Measurements from ENCODE around the gene PRPH. TPM values are rescaled to one million over a fixed set of nuclear protein-coding genes. Genes with fewer than 3 reads are reported as not detected.

The PRPH gene
- total RNA-seq, 1 donor from 2014 or later, result not detected

DNA sequence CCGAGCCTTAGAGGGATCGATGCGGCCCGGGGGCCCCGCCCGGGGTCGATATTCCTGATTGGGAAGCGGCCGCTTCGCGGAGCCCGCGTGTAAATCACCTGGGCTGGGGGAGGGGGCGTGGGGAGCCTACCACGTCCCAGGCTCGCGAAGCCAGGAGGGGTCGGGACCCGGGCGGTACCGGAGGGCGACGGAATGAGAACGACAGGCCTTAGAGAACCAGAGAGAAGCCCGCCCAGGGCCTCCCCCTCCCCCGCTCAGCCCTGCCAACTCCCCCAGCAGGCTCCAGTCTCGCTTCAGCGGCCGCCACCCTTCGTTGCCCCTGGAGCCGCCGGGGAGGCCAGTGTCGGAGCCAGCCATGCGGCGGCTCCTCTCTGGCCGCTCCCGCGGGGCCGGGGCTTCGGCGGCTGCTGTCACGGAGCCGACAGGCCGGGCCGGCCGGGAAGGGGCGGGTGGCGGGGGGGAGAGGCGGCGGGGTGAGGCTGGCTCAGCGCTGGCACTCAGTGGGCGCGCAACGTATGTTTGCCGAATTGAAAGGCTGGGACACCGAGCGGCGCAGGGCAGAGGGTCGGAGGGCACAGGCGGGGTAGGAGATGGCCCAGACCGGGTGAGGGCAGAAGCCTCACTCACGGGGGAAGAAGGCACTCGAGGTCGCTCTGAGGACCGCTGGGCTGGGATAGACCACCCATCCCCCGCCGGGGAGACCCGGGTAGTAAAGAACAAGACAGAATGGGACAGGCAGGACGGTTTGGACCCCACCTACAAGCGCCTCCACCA, 50.3 kb downstream of the PRPH start:
- H3K4me1 ChIP-seq, result peaks cover 61% of the 10 kb centered on the region
- no peak for DNase-seq

DNA sequence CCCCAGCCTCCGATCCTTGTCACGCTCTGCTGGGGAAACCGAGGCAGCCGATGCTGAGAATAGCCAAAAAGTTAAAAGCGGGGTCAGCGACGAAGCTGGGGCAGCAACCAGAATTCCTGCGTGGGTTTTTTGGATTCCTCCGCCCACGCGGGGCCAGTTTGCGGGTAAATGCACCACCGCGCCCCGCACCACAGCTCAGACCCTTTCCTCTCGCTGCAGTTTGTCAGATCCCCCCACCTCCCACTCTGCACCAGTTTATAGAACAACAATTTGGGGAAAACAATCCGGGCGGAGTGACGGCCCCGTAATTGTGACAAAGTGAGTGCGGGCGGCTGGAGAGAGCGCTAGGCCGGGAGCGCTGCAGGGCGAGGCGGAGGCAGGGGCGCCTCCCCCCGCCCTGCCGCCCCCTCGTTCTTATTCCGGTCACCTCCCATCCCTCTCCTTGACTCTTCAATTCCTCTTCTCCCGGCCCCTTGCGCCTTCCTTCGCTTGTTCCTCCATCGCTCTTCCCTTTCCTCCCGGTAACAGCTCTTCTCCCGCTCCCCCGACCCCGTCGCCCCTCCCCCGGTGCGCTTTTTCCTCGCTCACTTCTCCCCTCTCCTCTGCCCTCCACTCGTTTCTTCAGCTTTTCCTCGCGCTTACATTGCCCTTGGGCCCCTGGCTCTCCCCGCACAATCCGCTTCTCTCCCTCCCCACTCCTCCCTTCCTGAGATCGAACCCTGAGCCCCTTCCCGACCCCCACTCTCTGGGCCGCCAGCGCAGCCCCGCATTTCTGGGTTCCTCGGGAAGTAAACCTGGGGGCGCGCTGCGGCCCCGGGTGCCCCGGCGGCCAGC, 51.1 kb downstream of the PRPH start:
- Histone ChIP-seq H3K4me3 (peak overlapping the region; percentile 63), H3K4me1 (peaks cover 61% of the 10 kb centered on the region), H3K27ac (replicated peaks) (no peak overlapping the region), H3K9me3 (replicated peaks) (no peaks in the 10 kb centered on the region), H3K27me3 (ENCODE audit: low read depth) (peaks cover 100% of the 10 kb centered on the region), H3K36me3 (no peaks in the 10 kb centered on the region)
- TF ChIP-seq, protein P1, sequence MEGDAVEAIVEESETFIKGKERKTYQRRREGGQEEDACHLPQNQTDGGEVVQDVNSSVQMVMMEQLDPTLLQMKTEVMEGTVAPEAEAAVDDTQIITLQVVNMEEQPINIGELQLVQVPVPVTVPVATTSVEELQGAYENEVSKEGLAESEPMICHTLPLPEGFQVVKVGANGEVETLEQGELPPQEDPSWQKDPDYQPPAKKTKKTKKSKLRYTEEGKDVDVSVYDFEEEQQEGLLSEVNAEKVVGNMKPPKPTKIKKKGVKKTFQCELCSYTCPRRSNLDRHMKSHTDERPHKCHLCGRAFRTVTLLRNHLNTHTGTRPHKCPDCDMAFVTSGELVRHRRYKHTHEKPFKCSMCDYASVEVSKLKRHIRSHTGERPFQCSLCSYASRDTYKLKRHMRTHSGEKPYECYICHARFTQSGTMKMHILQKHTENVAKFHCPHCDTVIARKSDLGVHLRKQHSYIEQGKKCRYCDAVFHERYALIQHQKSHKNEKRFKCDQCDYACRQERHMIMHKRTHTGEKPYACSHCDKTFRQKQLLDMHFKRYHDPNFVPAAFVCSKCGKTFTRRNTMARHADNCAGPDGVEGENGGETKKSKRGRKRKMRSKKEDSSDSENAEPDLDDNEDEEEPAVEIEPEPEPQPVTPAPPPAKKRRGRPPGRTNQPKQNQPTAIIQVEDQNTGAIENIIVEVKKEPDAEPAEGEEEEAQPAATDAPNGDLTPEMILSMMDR (IDR thresholded peaks at IDR 0.05; ENCODE audit: borderline replicate concordance), result no peak
- intact Hi-C loops (cut with micrococcal nuclease), result no loop called here
- no peak for DNase-seq

More for the DNA sequence above, 50.3 kb downstream of the PRPH start:
- Histone ChIP-seq H3K27me3 (ENCODE audit: low read depth) (peaks cover 100% of the 10 kb centered on the region), H3K9me3 (replicated peaks) (no peaks in the 10 kb centered on the region), H3K4me3 (peak overlapping the region; percentile 63), H3K27ac (replicated peaks) (no peak overlapping the region), H3K36me3 (no peaks in the 10 kb centered on the region)
- intact Hi-C loops (cut with micrococcal nuclease), result no loop called here
- TF ChIP-seq, protein P1 (IDR thresholded peaks at IDR 0.05; ENCODE audit: borderline replicate concordance), result no peak

DNA sequence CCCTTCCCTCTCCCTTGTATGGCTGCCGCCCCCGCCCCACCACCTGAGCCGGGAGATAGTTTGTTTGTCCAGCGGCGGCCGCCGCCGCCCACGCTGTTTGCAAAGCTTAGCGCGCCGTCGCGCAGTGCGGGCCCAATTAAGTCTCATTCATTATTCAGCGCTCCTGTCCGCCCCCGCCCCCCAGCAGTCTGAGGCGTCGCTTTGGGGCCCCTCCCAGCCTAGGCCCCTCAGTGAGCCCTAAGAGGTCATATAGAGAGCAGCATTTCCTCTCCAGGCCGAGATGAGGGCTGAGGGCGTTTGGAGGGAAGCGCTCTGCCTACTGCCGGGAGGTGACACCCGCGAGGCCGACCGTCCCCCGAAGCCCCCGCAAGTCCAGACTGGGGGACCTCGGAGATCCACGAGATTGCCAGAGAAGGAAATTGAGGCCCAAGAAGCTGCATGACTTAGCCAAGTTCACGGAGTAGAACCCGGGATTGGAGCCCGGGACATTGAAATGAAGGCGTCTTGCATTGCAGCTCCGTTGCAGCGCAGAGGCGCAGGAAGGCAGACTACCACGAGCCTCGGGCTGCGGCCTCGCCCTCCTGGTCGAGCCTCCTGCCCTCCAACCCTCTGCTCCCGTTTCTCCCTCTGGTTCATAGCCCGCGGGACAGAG, 51.8 kb downstream of the PRPH start, which contains the start of gene DNAJC22:
Gene DNAJC22, plus strand, starts transcription at position 230 of the 652 bp plus-strand sequence. CDS start 1,985 bp downstream, outside the sequence.
- H3K4me3 ChIP-seq, result peak within 1 kb of the TSS; percentile 63
- no peaks in the 10 kb centered on the region for H3K36me3 ChIP-seq
- no peak for DNase-seq
- H3K27me3 ChIP-seq (ENCODE audit: low read depth), result peaks cover 100% of the 10 kb centered on the region
- TF ChIP-seq, protein P1 (IDR thresholded peaks at IDR 0.05; ENCODE audit: borderline replicate concordance), result no peak
- intact Hi-C loops (cut with micrococcal nuclease), result no loop called here
- no peaks in the 10 kb centered on the region for H3K9me3 ChIP-seq (replicated peaks)
- H3K27ac ChIP-seq (replicated peaks), result no peak within 1 kb of the TSS
- H3K4me1 ChIP-seq, result peaks cover 60% of the 10 kb centered on the region

DNA sequence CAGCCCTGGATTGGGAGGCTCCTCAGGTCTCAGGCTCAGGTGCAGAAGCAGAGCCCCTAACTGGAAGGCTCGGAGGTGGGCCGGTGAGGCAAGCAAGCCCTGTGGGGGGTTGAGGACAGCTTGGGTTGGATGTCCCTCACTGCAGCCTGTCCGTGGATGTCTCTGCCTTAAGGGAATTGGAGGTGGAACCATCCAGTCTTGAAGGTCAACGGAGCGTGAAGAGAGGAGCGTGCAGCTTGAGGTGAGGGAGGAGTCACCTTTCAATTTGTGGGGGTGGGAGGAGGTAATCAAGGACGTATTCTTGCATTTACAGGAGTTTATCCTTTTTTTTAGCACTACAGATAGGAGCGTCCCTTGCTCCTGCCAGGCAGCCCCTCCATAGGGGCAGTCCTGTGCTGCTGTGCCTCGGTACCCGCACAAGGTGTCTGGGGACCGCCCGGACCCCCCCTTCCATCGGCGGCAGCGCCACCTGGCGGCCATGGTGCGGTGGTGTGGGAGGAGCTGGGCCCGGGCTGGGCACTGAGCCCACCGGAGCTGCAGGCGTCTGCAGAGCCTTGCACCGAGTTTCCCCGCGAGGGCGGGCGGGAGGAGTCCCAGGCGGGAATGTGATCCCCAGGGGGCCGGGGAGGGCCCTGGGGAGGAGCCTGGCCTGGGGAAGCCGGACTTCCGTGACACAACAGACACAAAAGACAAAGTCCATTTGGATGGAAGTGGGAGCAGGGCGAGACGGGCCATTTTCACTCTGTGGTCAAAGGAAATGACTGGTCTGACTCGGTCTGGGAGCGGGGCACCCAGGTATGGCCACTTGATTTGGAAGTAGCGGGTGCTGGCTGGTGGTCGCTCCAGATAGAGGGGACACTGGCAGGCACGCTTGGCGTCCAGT, 52.6 kb downstream of the PRPH start:
- Histone ChIP-seq H3K36me3 (no peaks in the 10 kb centered on the region), H3K4me1 (peaks cover 52% of the 10 kb centered on the region), H3K27me3 (ENCODE audit: low read depth) (peaks cover 100% of the 10 kb centered on the region), H3K9me3 (replicated peaks) (no peaks in the 10 kb centered on the region), H3K27ac (replicated peaks) (no peak overlapping the region), H3K4me3 (peak overlapping the region; percentile 63)
- intact Hi-C loops (cut with micrococcal nuclease), result no loop called here
- peak; percentile 69 for DNase-seq
- TF ChIP-seq, protein P1 (IDR thresholded peaks at IDR 0.05; ENCODE audit: borderline replicate concordance), result peak; percentile 98

Other genes starting within 250 kb of the PRPH start
- 38.5 TPM for gene KMT2D, start 234.4 kb upstream of the PRPH start, total RNA-seq
- not detected for gene RHEBL1, start 225.2 kb upstream of the PRPH start, total RNA-seq
- 0.41 TPM for gene DHH, start 200.3 kb upstream of the PRPH start, total RNA-seq
- gene LMBR1L, start 184.3 kb upstream of the PRPH start, total RNA-seq, result 27.5 TPM
- gene TUBA1B, start 163.8 kb upstream of the PRPH start, total RNA-seq, result 318 TPM
- gene TUBA1A, start 106.1 kb upstream of the PRPH start, total RNA-seq, result 102 TPM
- 35.0 TPM for gene TUBA1C, start 30.1 kb upstream of the PRPH start, total RNA-seq
- gene TROAP, start 28.1 kb downstream of the PRPH start, total RNA-seq, result 0.66 TPM
- gene C1QL4, start 42.0 kb downstream of the PRPH start, total RNA-seq, result not detected
- 0.08 TPM for gene DNAJC22, start 51.7 kb downstream of the PRPH start, total RNA-seq
- 5.9 TPM for gene SPATS2, start 72.3 kb downstream of the PRPH start, total RNA-seq
- gene KCNH3, start 243.9 kb downstream of the PRPH start, total RNA-seq, result 0.41 TPM